Activated CD8-positive, alpha-beta memory T cell treated with anti-CD3 and anti-CD28 coated beads, Interleukin-2, amount 50 U/mL, for 1 hour (primary cell): ENCODE results near the gene SLC12A7.

Experiments
- DNase-seq: peaks from one replicate; pipeline ENCODE4 v3.0.0-alpha.2; 2020; ENCODE audit errors: extremely low read depth

SLC12A7 gene

DNA sequence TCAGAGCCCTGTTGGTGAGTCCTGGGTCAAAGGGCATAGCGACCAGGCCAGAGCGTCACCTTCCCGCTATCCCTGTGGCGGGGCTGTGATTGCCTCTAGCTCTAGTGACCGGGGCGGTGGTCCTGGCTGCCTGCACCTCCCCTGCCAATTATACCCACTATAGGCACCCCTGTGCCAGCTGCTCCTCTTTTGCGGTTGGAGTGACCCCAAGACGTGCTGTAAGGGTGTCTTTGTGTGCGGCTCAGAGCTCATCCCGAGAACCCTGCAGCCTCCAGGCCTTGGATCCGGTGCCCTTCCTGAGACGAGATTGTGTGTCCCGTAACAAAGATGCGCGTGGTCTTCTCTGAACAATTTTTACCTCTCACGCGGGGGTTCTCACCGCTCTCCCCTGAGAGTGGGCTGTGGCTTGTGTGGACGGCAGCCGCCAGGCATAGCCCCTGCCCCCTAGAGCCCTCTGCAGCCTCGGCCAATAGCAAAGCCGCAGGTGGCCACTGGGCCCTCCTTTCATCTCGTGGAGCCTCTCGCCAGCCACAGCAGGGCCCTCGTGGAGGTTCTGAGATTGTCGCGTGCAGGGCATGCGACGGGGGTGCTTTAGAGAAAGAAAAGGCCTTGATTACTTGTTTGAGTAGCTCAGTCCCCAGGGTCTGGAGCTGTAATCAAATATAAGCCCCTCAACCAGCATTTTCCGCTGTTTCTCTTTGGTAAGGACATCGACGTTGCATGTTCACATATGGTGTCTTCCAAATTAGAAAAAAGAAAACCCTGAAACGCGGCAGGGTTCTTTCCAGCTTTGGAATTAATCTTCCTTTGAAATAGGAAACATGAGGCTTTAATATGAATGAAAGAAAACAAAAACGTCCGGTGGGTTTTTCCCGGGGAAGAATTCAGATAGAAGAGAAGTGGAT is 92.6 kb downstream of the SLC12A7 start:
- no peak for DNase-seq

DNA sequence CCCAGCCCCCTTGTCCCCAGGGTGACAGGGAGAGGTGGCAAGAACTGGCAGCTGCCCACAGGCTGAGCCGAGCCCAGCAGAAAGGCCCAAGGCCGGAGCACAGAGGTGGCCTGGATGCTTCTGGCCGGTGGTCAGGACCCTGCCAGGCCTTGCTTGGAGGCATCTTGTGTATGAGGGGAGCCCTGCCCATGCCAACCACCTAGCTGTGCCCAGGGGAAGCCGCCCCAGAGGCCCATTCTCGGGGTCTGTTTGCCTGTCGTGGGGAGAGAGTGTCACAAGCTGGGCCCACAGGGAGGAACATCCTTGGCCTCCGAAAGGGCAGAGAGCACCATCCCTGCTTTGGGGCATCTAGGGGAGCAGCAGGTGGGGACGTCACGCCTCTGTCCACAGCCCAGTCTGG is 93.3 kb downstream of the SLC12A7 start:
- no peak for DNase-seq

DNA sequence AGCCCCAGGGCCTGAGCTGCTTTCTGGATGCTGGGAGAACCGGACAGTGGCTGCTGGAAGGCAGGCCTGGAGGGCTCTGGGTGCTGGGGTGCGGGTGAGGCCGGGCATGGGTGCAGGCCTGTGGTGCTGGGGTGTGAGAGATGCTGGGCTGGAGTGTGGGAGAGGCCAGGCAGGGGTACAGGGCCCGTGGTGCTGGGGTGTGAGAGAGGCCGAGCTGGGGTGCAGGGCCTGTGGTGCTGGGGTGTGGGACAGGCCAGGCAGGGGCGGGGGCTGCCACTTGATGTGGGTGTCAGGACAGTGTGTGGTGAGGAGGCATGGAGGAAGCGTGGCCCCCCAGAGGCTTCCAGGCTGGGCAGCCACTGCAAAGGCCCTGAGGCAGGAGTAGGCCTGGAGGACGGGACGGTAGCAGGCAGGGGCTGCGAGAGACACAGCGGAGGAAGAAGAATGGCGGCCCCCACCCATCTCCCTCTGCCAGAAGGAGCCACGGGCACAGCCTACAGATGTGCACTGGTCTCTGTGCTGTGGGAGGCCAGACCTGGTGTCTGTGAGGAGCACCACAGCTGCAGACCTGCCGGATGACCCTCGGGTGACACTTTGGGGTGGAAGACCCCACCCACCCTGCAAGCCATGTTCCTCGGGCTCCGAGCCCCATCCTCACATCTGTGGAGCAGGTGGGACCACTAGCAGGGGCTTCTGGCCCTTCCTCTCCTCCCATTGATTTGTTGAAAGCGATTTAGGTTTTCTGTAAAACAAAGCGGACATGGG is 94.0 kb downstream of the SLC12A7 start:
- no peak for DNase-seq

DNA sequence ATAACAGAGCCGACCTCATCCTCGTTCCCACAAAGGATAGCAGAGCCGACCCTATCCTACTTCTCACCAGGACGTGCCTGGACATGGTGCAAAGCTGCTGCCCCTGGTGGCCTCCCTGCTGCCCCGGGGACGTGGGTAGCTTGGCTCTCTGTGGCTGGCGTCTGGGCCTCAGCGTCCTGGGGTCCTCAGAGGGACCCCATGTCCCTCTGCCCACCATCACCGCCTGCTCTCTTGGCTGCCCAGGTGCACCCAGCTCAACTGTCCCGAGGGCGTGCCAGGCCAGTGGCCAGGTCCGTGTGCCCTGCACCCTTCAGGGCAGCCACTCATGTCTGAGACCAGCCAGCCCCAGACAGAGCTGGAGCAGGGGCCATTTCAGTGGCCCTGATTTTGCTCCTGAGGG is 94.8 kb downstream of the SLC12A7 start:
- DNase-seq, result no peak

DNA sequence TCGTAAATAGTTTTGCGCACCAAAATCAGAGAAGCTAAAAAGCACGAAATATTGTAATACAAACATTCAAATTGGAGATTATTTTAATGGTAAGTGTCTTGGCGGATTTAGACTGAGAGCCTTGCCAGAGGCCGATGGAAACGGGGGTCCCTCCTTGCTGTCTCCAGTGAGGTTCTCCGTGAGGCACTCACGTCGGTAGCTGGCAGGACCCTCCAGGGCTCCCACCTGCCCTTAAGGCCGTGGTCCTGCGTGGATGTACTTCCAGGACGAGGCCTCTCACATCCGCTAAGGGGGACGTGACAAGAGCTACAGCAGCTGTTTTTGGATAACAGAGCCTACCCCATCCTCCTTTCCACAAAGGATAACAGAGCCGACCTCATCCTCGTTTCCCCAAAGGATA is 95.4 kb downstream of the SLC12A7 start:
- no peak for DNase-seq

DNA sequence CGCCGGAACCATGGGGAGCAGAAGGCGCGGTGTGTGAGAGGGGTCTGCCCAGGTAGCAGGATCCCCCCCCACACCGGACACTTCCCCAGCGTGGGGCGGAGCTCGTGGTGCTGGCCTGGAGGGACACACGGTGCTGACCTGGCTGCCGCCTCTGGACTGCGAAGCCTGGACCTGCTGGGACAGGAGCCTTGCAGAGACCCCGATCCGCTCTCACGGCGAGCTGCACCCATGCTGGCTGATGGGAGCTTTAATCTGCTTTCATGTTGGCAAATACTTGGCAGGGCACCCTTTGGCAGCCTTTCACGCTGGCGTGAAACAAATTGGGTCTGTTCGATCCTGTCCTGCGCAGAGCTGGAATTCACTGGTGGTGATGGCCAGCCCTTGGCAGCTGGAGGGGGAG is 95.8 kb downstream of the SLC12A7 start:
- DNase-seq, result no peak

DNA sequence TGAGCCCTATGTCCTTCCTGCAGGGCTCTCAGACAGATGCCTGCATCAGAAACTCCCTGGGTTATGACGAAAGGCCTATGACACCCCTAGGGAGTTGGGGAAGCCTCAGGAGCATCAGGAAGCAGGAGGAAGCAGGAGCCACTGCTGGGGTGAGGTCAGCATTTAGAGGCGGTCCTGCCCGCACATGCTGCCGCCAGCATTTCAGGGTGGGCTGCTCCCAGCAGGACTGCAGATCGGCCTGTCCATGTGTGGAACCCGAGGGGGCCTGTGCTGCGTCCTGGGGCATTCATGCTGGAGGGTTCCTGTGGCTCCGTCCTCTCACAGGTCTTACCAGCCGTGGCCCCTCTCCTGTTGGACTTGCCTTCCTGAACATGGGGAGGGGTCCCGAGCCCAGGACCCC is 96.4 kb downstream of the SLC12A7 start:
- DNase-seq, result no peak

DNA sequence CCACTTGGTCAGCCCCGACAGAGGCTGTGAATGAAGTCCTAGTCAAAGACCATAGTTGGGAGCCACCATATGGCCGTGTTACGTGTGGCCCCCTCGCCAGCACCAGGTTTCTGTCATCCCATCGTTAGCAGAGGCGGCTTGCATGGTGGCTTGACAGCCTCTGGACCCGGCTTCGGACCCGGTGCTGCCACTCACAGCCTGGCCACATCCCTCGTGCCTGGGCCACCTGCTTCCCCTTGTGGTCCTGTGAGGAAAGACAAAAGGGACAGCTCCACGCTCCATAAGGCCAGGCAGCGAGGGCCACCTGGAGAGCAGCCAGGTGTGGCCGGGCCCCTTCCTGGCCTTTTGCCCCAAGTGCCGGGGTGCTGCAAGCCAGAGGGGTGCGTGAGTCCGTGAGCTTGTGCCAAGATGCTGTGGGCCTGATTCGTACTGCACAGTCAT is 97.1 kb downstream of the SLC12A7 start:
- no peak for DNase-seq

DNA sequence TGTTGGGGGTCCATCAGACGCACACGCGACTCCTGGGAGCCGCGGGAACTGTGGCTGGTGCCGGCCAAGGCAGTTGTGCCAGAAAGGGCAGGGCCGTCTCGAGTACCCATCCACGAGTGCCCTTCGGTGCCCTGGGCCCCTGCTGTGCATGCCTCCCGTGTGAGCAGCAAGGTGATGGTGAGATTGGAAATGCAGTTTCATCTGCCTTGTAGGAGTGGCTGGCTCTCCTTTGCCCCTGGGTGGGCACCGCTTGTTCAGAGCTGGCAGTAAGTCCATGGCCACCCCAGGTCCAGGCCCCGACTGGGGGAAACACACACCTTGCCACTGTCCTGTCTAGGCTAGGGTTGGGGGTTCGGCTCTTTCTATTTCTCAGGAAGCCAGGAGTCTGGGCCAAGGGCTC is 97.5 kb downstream of the SLC12A7 start:
- no peak for DNase-seq

DNA sequence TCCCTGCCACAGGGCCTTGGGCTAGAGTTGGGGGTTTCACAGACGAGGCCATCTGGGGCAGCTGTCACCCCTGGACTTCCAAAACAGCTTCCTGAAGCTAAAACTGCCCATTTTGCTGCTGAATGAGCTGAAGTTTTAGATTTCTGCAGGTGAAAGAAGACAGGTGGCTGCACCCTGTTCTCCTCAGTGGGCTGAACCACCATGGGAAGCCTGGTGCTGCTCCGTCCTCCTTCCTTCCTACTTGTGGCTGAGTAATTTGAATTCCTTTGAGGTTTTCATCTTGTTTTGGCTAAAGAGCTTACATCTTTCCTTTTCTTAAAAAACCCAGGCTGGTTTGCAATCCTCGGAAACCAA is 97.9 kb downstream of the SLC12A7 start:
- no peak for DNase-seq

DNA sequence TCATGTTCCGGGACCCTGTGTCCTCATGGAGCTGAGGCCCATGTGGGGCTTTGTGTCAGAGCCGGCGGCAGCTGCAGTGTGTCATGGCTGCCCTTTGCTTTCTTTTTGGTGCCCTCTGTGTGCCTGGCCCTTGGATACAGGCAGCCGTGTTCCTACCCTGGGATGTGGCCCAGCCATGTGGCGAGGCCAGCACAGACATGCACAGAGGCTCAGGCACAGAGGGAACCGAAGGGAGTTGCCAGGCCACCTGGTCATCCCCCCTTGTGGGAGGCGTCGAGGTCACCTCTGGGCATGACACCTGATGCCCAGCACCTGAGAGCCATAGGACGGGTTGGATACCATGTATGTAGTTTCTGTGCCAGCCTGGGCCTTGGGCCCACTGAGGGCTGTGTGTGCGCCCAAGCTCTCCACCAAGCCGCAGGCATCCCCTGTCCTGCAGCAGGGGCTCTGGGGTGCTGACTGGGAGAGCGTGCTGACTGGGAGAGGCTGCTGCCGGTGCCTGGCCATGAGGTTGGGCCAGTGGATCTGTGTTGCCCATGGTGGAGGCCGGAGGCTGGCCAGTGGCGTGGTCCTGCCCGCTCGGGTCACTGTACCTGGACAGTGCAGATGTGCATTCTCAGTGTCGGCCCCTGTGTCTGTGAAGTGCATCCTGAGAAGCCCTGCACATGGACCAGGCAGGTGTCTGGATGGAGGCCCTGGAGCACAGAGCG is 98.5 kb downstream of the SLC12A7 start:
- no peak for DNase-seq

DNA sequence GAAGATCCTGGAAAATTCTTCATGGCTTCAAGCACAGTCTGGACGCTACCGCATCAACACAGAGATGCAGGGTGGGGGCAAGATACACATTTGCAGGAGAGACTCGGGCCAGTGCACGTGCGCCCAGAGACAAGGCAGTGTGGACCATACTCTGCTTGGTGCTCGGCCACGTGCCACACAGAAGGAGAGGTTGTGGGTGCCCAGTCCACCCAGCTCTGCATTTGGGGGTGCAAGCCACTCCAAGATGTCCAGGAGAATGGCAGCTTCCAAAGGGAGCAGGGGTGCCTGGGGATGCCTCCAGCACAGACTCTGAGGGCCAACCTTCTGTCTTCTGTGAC is 99.0 kb downstream of the SLC12A7 start:
- no peak for DNase-seq

DNA sequence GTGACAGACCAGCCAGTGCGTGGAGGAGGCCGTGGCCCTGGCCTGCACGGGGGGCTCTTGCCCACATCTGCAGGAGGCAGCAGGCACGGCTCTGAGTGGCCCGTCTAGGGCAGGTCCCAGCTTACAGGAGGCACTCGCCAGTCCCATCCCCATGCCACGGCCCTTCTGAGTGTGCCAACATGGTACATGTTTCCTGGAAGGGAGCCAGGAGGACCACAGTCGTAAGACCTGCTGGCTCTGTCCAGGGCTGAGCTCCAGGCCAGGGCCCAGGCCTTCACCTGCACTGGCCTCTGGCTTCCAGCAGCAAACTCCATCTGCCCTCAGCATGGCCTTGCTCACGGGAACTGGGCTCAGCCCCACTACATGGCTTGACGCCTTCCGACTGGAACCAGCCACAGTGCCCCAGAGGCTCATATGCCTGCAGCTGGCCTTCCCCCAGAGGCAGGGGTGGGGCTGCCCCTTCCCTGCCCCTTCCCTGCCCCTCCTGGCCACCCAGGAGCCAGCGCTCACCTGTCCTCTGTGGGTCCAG is 99.5 kb downstream of the SLC12A7 start:
- DNase-seq, result no peak

DNA sequence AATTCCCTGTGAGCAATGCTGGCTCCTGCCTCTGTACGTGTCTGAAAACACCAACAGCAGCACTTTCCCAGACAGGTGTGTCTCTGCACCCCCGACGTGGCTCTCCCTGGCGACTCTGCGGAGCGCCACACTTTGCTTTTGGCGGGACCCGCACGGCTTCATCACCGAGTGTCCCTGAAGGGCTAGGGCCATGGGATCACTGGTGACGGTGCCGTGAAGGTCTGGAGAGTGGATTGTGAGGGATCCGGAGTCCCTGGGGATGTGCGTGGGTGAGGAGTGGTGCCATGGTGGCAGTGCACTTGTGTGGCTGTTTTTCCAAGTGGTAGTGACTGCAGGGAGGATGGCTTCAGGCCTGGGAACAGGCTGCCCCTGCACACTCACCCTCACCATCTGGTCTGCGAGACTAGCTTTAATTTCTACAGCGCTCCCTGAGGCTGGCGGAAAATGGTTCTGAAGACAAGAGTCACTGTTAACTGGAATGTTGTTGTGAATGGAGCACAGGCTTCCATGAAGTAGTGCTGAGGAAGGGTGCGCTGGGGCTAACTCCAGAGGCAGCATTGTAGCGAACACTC is 100.0 kb downstream of the SLC12A7 start:
- DNase-seq, result no peak

DNA sequence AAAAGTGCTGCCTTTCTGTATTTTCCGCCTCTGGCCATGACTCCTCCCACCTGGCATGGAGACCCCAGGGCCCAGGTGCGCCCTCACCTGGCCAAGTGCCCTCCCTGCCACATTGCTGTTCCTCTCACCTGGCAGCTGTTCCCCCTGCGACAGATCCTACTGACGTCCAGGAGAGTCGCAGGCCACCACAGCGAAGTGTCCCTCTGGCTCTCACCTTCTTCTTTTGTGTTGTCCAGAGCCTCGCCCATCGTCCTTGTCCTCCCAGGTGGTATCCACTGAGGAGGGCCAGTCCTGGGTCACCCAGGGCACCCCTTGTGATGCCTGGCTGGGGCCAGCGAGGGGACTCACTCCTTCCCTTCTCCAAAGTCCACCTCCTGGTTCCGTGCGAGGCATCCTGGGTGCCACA is 100.6 kb downstream of the SLC12A7 start:
- no peak for DNase-seq

DNA sequence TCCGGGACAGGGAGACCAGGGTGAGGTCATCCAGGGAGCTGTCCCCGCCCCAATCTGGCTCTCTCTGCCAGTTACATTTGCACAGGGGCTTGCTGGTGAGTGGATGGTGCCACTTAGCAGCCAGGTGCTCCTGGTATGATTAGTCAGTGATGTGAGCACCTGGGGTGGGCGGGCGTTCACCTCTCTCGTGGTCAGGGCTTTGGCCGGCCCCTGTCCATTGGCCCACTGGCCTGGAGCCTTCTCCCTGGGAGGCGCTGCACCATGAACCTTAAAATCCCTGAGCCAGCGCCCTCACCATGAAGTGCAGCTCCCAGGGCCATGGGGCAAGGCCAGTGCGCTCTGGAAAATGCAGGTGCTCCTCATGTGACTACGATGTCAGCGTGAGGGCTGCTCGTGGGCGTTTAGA is 101.2 kb downstream of the SLC12A7 start:
- DNase-seq, result no peak

DNA sequence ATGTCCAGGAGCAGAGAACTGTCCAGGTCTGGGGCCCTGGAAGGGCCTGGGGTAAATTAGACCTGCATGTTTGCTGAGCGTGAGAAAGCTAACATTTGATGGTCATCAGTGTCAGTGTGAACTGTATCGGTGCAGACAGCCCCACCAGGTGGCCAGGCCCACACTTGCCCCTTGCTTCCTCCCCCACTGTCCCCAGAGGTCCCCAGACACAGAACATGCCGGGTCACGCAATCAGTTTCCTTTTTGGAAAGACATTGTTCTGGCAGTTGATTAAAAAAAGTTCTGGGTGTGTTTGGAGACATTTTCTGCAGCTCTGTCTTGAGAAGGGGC is 101.7 kb downstream of the SLC12A7 start:
- DNase-seq, result no peak

DNA sequence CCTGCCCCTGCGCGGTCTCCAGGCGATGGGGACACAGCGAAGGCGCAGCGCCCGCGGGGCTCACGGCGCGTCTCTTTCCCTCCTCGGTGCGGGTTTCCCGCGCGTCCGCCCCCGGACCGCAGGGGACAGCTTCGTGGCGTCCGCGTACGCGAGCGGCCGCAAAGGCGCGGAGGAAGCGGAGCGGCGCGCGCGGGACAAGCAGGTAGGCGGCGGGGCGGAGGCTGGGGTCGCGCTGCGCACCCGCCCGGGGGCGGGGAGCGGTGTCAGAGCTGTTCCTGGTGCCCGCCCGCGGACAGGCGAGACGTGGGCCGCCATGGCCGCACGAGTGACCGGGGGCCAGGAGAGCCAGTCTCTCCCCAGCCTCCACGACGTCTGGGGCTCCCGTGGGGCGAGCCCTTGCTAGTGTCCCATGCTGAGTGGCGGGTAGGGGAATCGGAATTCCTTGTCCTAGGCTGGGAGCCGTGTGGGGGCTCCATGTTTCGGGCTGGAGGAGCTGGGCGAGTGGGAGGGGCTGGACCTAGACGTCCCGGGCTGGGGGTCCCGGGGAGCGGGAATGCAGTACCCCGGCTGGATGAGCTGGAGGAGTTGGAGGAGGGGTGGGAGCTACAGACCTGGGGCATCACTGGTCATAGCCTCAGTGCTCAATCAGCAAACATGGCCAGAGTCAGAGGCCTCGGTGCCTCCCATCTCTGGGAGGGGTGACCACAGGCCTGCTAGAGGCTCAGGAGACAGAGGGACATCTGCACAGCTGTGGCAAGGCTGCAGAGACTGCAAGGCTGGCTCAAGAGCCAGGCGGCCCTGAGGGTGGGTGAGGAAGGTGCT is 102.3 kb downstream of the SLC12A7 start:
- DNase-seq, result no peak

DNA sequence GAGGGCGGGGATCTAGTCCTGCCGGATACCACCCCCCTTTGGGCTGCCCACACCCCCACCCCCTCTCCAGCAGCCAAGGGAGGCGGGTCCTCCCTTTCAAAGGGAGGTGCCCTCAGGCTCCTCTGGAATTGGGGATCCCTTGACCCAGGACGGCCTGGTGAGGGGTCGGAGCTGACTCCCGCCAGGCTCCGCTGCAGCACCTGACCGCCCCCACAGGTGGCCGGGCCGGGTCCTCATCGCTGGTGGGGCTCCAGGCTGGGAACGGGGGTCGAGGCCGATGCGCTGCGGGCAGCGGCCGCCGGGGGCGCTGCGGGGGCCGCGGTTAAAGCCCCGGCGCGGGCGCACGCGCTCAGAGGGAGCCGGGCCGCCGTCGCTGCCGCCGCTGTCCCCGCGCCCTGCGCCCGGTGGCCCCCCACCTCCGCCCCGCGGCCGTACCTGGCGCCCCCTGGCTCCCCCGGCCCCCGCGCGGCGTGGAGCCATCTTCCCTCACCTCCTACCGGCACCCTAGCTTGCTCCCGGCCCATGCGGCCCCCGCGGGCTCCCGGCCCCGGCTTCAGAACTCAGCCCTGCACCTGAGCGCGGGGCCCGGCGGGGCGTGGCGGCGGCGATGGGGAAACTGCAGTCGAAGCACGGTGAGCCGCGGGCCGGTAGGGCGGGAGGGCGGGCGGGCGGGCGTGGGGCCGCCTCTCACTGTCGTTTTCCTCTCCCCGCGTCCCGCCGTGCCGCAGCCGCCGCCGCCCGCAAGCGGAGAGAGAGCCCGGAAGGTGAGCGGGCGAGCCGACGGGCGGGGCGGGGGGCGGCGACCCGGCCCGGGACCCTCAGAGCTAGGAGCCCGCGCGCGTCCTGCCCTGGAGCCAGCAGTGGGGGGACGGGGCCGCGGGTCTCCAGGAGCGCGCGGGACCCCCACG is 103.2 kb downstream of the SLC12A7 start, which contains the start of gene NKD2:
NKD2 (plus strand) TSS at position 352 of the 908 bp plus-strand sequence; CDS start at position 608, 256 bp downstream.
- DNase-seq, result no peak
